NCI-H1930 (cell line): Measurements from ENCODE around the gene BLNK.

ENCODE experiments used
- DNase-seq, 2 experiments: peaks; one replicate each; lab custom pipeline; 2025; lab: John Stamatoyannopoulos, UW

BLNK gene

GRCh38 chr10:96261930-96262329 is 9.4 kb downstream of the BLNK start:
- DNase-seq: no peak

- no peak for DNase-seq
Observed at GRCh38 chr10:96261132-96261531, 10.2 kb downstream of the BLNK start.

GRCh38 chr10:96260014-96260413 is 11.4 kb downstream of the BLNK start:
- no peak for DNase-seq

GRCh38 chr10:96259150-96259549 is 12.2 kb downstream of the BLNK start:
- no peak for DNase-seq

- no peak for DNase-seq
Observed at GRCh38 chr10:96257944-96258343, 13.4 kb downstream of the BLNK start.

- DNase-seq: no peak
Observed at GRCh38 chr10:96255549-96256333, 15.6 kb downstream of the BLNK start.

GRCh38 chr10:96254976-96255375 is 16.4 kb downstream of the BLNK start:
- DNase-seq: no peak

GRCh38 chr10:96252730-96253129 is 18.6 kb downstream of the BLNK start:
- no peak for DNase-seq

GRCh38 chr10:96250349-96250748 is 21.0 kb downstream of the BLNK start:
- no peak for DNase-seq

GRCh38 chr10:96249264-96249663 is 22.1 kb downstream of the BLNK start:
- no peak for DNase-seq

- DNase-seq: no peak
Observed at GRCh38 chr10:96244354-96244753, 27.0 kb downstream of the BLNK start.

- no peak for DNase-seq
Observed at GRCh38 chr10:96243296-96243695, 28.1 kb downstream of the BLNK start.

- no peak for DNase-seq
Observed at GRCh38 chr10:96242822-96243221, 28.5 kb downstream of the BLNK start.

GRCh38 chr10:96238646-96239623 is 32.4 kb downstream of the BLNK start:
- no peak for DNase-seq

GRCh38 chr10:96236876-96237275 is 34.5 kb downstream of the BLNK start:
- no peak for DNase-seq

GRCh38 chr10:96236090-96236478 is 35.3 kb downstream of the BLNK start:
- no peak for DNase-seq

- DNase-seq: no peak
Observed at GRCh38 chr10:96235326-96236089, 35.9 kb downstream of the BLNK start.

- no peak for DNase-seq
Observed at GRCh38 chr10:96233959-96234358, 37.4 kb downstream of the BLNK start.

GRCh38 chr10:96230527-96230926 is 40.8 kb downstream of the BLNK start:
- DNase-seq: no peak

GRCh38 chr10:96229568-96230030 is 41.8 kb downstream of the BLNK start:
- peak in 1 of 2 experiments; percentile 34 for DNase-seq

GRCh38 chr10:96228408-96228994 is 42.9 kb downstream of the BLNK start:
- DNase-seq: no peak

GRCh38 chr10:96227206-96227605 is 44.2 kb downstream of the BLNK start:
- DNase-seq: no peak
